B cell (primary cell): ENCODE results near the gene PPIP5K2.

Experiments
- EZH2 ChIP-seq: IDR thresholded peaks from 2 replicates; pipeline ENCODE4 v1.6.1; 2012; ENCODE audit warnings: borderline replicate concordance, low read depth, mild to moderate bottlenecking, moderate library complexity, low read length; ENCODE audit not compliant: insufficient read depth, poor library complexity, severe bottlenecking
- TF ChIP-seq, protein P1 (sequence below): fragments of 200-600 bp; IDR thresholded peaks from one replicate; pipeline ENCODE4 v1.8.0; 2022; ENCODE audit warnings: antibody characterized with exemption, mild to moderate bottlenecking

GRCh38 chr5:103166706-103167105 lies 46.6 kb downstream of the PPIP5K2 start:
- TF ChIP-seq EZH2 = no peak
- TF ChIP-seq, protein P1, sequence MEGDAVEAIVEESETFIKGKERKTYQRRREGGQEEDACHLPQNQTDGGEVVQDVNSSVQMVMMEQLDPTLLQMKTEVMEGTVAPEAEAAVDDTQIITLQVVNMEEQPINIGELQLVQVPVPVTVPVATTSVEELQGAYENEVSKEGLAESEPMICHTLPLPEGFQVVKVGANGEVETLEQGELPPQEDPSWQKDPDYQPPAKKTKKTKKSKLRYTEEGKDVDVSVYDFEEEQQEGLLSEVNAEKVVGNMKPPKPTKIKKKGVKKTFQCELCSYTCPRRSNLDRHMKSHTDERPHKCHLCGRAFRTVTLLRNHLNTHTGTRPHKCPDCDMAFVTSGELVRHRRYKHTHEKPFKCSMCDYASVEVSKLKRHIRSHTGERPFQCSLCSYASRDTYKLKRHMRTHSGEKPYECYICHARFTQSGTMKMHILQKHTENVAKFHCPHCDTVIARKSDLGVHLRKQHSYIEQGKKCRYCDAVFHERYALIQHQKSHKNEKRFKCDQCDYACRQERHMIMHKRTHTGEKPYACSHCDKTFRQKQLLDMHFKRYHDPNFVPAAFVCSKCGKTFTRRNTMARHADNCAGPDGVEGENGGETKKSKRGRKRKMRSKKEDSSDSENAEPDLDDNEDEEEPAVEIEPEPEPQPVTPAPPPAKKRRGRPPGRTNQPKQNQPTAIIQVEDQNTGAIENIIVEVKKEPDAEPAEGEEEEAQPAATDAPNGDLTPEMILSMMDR = no peak
